Loucy (cell line): ENCODE data around the gene CCDC60.

Source experiments
- H2AFZ ChIP-seq: fragments of 200-600 bp; sonication (generic); 2 replicates; pipeline ENCODE4 v1.6.0; 2016; ENCODE audit warnings: antibody characterized with exemption, mild to moderate bottlenecking, low read length, moderate library complexity
- H3F3A ChIP-seq: fragments of 200-600 bp; 2 replicates; pipeline ENCODE4 v1.6.0; 2016; ENCODE audit warnings: antibody characterized with exemption, low read depth, mild to moderate bottlenecking
- H3K27me3 ChIP-seq: fragments of 200-600 bp; sonication (generic); 2 replicates; pipeline ENCODE4 v1.6.1; 2014; ENCODE audit warnings: low read length, mild to moderate bottlenecking; ENCODE audit not compliant: insufficient read depth, poor library complexity, severe bottlenecking
- H3K36me3 ChIP-seq: fragments of 200-600 bp; sonication (generic); 2 replicates; pipeline ENCODE4 v1.6.1; 2016; ENCODE audit warnings: low read length; ENCODE audit not compliant: insufficient read depth
- H3K4me1 ChIP-seq: fragments of 200-600 bp; sonication (generic); 2 replicates; pipeline ENCODE4 v1.5.1; 2014; ENCODE audit warnings: low read length, mild to moderate bottlenecking; ENCODE audit not compliant: insufficient read depth, poor library complexity, severe bottlenecking
- H3K4me2 ChIP-seq: fragments of 200-600 bp; sonication (generic); 2 replicates; pipeline ENCODE4 v1.6.0; 2014; ENCODE audit warnings: antibody characterized with exemption, low read length, low read depth, mild to moderate bottlenecking; ENCODE audit not compliant: poor library complexity, severe bottlenecking
- H3K4me3 ChIP-seq: fragments of 200-600 bp; sonication (generic); 2 replicates; pipeline ENCODE4 v1.5.1; 2014; ENCODE audit warnings: low read length, mild to moderate bottlenecking, mixed read lengths; ENCODE audit not compliant: poor library complexity, severe bottlenecking
- H3K79me2 ChIP-seq: fragments of 200-600 bp; sonication (generic); 2 replicates; pipeline ENCODE4 v1.6.1; 2014; ENCODE audit warnings: low read length; ENCODE audit not compliant: insufficient read depth
- H3K9ac ChIP-seq: fragments of 200-600 bp; sonication (generic); 2 replicates; pipeline ENCODE4 v1.6.0; 2014; ENCODE audit warnings: mild to moderate bottlenecking, low read depth, low read length, moderate library complexity; ENCODE audit not compliant: poor library complexity, severe bottlenecking
- H3K9me2 ChIP-seq: fragments of 200-600 bp; sonication (generic); replicated peaks from 2 replicates; pipeline ENCODE4 v1.6.1; 2016; ENCODE audit warnings: low read depth, low read length, mixed read lengths
- H3K9me3 ChIP-seq: fragments of 200-600 bp; sonication (generic); 2 replicates; pipeline ENCODE4 v1.6.1; 2014; ENCODE audit warnings: mild to moderate bottlenecking, antibody characterized with exemption, low read length, low read depth; ENCODE audit not compliant: insufficient read depth
- H4K20me1 ChIP-seq: fragments of 200-600 bp; sonication (generic); 2 replicates; pipeline ENCODE4 v1.6.0; 2014; ENCODE audit warnings: antibody characterized with exemption, low read length, mild to moderate bottlenecking; ENCODE audit not compliant: insufficient read depth, poor library complexity, severe bottlenecking
- EZH2phosphoT487 ChIP-seq: fragments of 200-600 bp; IDR thresholded peaks from 2 replicates; pipeline ENCODE4 v1.6.1; 2018; ENCODE audit warnings: antibody characterized with exemption, mild to moderate bottlenecking, moderate library complexity, borderline replicate concordance
- TF ChIP-seq, protein P1 (sequence below): fragments of 200-600 bp; sonication (generic); conservative IDR thresholded peaks from 2 replicates; pipeline ENCODE4 v1.5.1; 2014; ENCODE audit warnings: mild to moderate bottlenecking, antibody characterized with exemption, low read length

Gene CCDC60

DNA sequence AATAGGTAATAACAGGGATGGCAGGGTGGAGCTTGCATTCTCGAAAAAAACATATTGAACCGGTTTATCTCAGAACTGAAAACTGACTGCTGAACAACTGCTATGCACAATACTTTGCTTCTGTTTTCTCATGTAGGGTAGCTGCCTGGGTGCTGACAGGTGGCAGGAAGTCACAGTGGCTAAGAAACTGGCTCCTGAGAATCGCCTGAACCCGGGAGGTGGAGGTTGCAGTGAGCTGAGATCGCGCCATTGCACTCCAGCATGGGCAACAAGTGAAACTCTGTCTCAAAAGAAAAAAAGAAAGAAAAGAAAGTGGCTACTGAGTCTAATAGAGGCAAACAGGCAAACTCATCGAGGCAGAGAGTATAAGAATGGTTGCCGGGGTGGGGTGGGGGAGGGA lies 113.1 kb downstream of the CCDC60 start:
- H3K4me2 ChIP-seq = peak overlapping the region; percentile 41

DNA sequence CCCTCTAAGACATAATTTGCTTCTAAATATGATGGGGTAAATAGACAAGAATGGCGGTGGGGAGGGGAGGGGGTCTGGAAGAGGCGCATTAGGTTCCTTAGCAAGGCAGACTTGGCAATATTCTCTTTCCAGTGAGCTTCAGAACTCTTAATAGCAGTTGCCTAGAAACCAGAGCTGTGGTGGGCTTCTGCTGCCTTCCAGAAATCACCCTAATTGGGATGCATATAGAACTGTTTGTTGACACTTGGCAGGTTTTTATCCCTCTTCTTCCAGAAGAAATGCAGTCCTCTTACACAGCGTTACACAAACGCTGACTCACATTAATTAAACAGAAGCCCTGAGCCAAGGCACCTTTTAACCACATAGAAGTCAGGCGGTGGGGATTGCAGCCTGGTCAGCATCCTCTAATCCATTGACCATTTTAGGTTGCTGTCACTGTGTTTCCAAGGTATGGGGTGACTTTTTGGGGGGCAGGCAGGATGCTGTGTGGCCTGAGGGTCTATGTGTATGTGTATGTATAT lies 114.1 kb downstream of the CCDC60 start:
- Histone ChIP-seq H3K36me3 (no peaks in the 10 kb centered on the region), H3K4me1 (no peaks in the 10 kb centered on the region), H3K79me2 (no peaks in the 10 kb centered on the region), H3K4me2 (no peak overlapping the region), H4K20me1 (no peaks in the 10 kb centered on the region), H3K9ac (no peak overlapping the region), H3F3A (no peaks in the 10 kb centered on the region), H3K9me2 (no peaks in the 10 kb centered on the region), H3K4me3 (no peak overlapping the region), H3K27me3 (no peaks in the 10 kb centered on the region), H2AFZ (no peak overlapping the region), H3K9me3 (no peaks in the 10 kb centered on the region)
- TF ChIP-seq, protein P1, sequence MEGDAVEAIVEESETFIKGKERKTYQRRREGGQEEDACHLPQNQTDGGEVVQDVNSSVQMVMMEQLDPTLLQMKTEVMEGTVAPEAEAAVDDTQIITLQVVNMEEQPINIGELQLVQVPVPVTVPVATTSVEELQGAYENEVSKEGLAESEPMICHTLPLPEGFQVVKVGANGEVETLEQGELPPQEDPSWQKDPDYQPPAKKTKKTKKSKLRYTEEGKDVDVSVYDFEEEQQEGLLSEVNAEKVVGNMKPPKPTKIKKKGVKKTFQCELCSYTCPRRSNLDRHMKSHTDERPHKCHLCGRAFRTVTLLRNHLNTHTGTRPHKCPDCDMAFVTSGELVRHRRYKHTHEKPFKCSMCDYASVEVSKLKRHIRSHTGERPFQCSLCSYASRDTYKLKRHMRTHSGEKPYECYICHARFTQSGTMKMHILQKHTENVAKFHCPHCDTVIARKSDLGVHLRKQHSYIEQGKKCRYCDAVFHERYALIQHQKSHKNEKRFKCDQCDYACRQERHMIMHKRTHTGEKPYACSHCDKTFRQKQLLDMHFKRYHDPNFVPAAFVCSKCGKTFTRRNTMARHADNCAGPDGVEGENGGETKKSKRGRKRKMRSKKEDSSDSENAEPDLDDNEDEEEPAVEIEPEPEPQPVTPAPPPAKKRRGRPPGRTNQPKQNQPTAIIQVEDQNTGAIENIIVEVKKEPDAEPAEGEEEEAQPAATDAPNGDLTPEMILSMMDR = no peak
- TF ChIP-seq EZH2phosphoT487 = no peak

More for the DNA sequence above, 113.1 kb downstream of the CCDC60 start:
- peak overlapping the region; percentile 31 for H3K4me3 ChIP-seq
- no peaks in the 10 kb centered on the region for H3K9me3 ChIP-seq
- peak overlapping the region; percentile 51 for H2AFZ ChIP-seq
- no peaks in the 10 kb centered on the region for H3K9me2 ChIP-seq
- no peaks in the 10 kb centered on the region for H3K79me2 ChIP-seq
- no peak overlapping the region for H3K9ac ChIP-seq
- no peaks in the 10 kb centered on the region for H3K27me3 ChIP-seq
- no peak for TF ChIP-seq EZH2phosphoT487
- TF ChIP-seq, protein P1 = no peak
- no peaks in the 10 kb centered on the region for H3K4me1 ChIP-seq
- H4K20me1 ChIP-seq = no peaks in the 10 kb centered on the region
- no peaks in the 10 kb centered on the region for H3F3A ChIP-seq
- H3K36me3 ChIP-seq = no peaks in the 10 kb centered on the region

DNA sequence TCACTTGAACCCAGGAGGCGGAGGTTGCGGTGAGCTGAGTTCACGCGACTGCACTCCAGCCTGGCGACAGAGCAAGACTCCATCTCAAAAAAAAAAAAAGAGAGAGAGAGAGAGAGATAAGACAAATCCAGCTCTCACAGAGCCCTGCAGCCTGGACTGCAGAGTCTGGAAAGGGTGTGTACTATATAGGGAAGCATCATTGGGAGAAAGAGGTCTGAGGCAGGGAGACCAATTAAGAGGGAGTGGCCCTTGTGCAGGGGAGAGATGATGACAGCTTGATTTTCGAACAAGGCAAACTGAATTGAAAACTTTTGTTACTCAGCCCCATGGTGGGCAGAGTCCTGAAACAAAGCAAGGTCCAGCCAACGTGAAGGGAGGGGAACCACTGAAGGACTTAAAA lies 116.2 kb downstream of the CCDC60 start:
- TF ChIP-seq EZH2phosphoT487 = no peak
- TF ChIP-seq, protein P1 = no peak
- no peak overlapping the region for H3K9ac ChIP-seq
- H3K79me2 ChIP-seq = no peaks in the 10 kb centered on the region
- H3K36me3 ChIP-seq = no peaks in the 10 kb centered on the region
- H3F3A ChIP-seq = no peaks in the 10 kb centered on the region
- H3K4me1 ChIP-seq = no peaks in the 10 kb centered on the region
- no peak overlapping the region for H2AFZ ChIP-seq
- no peak overlapping the region for H3K4me3 ChIP-seq
- H4K20me1 ChIP-seq = no peaks in the 10 kb centered on the region
- H3K9me2 ChIP-seq = no peaks in the 10 kb centered on the region
- no peaks in the 10 kb centered on the region for H3K9me3 ChIP-seq
- H3K4me2 ChIP-seq = no peak overlapping the region
- no peaks in the 10 kb centered on the region for H3K27me3 ChIP-seq
